Measurements from ENCODE around the gene NAT9.

DNA sequence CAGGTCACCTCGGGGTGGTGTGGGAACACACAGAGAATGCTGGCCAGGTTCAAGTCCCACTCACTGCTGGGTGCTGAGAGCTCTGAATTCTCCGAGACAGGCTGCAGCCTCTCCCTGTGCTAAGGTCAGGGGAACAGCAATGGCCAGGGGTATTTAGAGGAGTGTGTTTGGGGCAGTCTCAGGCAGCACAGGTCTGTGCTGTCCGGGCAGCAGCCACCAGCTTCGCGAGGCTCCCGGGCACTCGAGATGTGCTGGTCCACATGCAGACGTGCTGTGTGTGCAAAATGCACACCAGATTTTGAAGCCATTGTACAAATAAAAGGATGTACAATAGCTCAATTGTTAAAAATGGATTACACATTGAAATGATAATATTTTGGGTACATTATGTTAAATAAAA is 20.6 kb downstream of the NAT9 start:
- TF ChIP-seq, protein P1, sequence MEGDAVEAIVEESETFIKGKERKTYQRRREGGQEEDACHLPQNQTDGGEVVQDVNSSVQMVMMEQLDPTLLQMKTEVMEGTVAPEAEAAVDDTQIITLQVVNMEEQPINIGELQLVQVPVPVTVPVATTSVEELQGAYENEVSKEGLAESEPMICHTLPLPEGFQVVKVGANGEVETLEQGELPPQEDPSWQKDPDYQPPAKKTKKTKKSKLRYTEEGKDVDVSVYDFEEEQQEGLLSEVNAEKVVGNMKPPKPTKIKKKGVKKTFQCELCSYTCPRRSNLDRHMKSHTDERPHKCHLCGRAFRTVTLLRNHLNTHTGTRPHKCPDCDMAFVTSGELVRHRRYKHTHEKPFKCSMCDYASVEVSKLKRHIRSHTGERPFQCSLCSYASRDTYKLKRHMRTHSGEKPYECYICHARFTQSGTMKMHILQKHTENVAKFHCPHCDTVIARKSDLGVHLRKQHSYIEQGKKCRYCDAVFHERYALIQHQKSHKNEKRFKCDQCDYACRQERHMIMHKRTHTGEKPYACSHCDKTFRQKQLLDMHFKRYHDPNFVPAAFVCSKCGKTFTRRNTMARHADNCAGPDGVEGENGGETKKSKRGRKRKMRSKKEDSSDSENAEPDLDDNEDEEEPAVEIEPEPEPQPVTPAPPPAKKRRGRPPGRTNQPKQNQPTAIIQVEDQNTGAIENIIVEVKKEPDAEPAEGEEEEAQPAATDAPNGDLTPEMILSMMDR (IDR thresholded peaks at IDR 0.05): no peak
- TF ChIP-seq POLR2A (IDR thresholded peaks at IDR 0.05): no peak
